Peyer's patch (tissue), 4 donors: ENCODE data around the gene ABHD6. TPM values are rescaled to one million over a fixed set of nuclear protein-coding genes. Genes with fewer than 3 reads are reported as not detected.

Source experiments
- DNase-seq, 3 donors: peaks; one replicate each; pipeline ENCODE4 v3.0.0-alpha.2; 2017 to 2019
- H3K27ac ChIP-seq, 4 donors: fragments of 200-600 bp; sonication (generic); one replicate each; pipeline ENCODE4 v1.5.1; 2016 to 2019
- H3K27me3 ChIP-seq, 2 donors: fragments of 200-600 bp; sonication (generic); one replicate each; pipeline ENCODE4 v1.5.1; 2019
- H3K36me3 ChIP-seq, 3 donors: fragments of 200-600 bp; sonication (generic); one replicate each; pipeline ENCODE4 v1.5.1; 2016 to 2019
- H3K4me1 ChIP-seq, 4 donors: fragments of 200-600 bp; sonication (generic); one replicate each; pipeline ENCODE4 v1.5.1; 2016 to 2019
- H3K4me3 ChIP-seq, 4 donors: fragments of 200-600 bp; sonication (generic); 1 replicate in 3 of 4; 2 replicates in 1 of 4; pipeline ENCODE4 v1.5.1; 2016 to 2019; ENCODE audit warnings: mild to moderate bottlenecking in 1 of 4
- H3K9me3 ChIP-seq, 4 donors: fragments of 200-600 bp; sonication (generic); one replicate each; pipeline ENCODE4 v1.5.1; 2016 to 2019; ENCODE audit warnings: mild to moderate bottlenecking in 1 of 4
- CTCF ChIP-seq, 6 experiments: fragments of 450-650 bp in 4 of 6; fragments of 200-600 bp in 2 of 6; sonication (generic) in 1 of 6; IDR thresholded peaks; one replicate each; pipeline ENCODE4 v1.5.1; 2017 to 2019; ENCODE audit warnings: antibody characterized with exemption in 6 of 6, mild to moderate bottlenecking in 3 of 6, moderate library complexity in 1 of 6
- POLR2A ChIP-seq, 2 donors: fragments of 450-650 bp; IDR thresholded peaks; one replicate each; pipeline ENCODE4 v1.5.1; 2017; ENCODE audit warnings: antibody characterized with exemption in 2 of 2, mild to moderate bottlenecking in 2 of 2, moderate library complexity in 2 of 2
- total RNA-seq, 4 donors: library from RNA; depleted of rRNA; stranded (reverse); fragments of >200 nt; gene quantifications; one replicate each; pipeline ENCODE4 v1.1.0, GENCODE V29; 2016

The ABHD6 gene
- total RNA-seq, 4 donors from 2014 or later, result 9.1 to 97.6 (median 55.7) TPM

- Histone ChIP-seq H3K4me1 (peaks cover 0 to 26% (median 4%) of the 10 kb centered on the region in 4 donors), H3K4me3 (no peak overlapping the region), H3K27me3 (no peaks in the 10 kb centered on the region), H3K36me3 (peaks cover 0 to 44% (median 0%) of the 10 kb centered on the region in 3 donors), H3K9me3 (no peaks in the 10 kb centered on the region), H3K27ac (peak overlapping the region in 1 of 4 donors; percentile 5)
- peak in 1 of 3 donors; percentile 44 for DNase-seq
- TF ChIP-seq POLR2A (IDR thresholded peaks at IDR 0.05), result no peak
- no peak for TF ChIP-seq CTCF (IDR thresholded peaks at IDR 0.05)
These were observed 71.1 kb downstream of the ABHD6 start for GRCh38 chr3:58308728-58309127.

DNA sequence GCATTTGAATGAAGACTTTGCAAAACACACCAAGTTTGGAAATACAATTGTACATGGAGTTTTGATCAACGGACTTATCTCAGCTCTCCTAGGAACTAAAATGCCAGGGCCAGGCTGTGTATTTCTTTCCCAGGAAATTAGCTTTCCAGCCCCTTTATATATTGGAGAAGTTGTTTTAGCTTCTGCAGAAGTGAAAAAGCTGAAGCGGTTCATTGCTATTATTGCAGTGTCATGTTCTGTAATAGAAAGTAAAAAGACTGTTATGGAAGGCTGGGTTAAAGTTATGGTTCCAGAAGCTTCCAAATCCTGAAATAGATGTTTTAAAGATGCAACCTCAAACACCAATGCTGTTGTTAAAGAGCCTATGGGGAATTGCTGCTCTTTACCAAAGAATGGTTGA is 80.2 kb downstream of the ABHD6 start:
- Histone ChIP-seq H3K9me3 (no peaks in the 10 kb centered on the region), H3K27me3 (no peaks in the 10 kb centered on the region), H3K4me1 (no peaks in the 10 kb centered on the region), H3K4me3 (no peak overlapping the region), H3K36me3 (peaks cover 0 to 62% (median 5%) of the 10 kb centered on the region in 3 donors), H3K27ac (no peak overlapping the region)
- TF ChIP-seq POLR2A (IDR thresholded peaks at IDR 0.05) (no peak), CTCF (IDR thresholded peaks at IDR 0.05) (no peak)
- no peak for DNase-seq

- no peak for TF ChIP-seq CTCF (IDR thresholded peaks at IDR 0.05)
- no peak for TF ChIP-seq POLR2A (IDR thresholded peaks at IDR 0.05)
- Histone ChIP-seq H3K9me3 (no peaks in the 10 kb centered on the region), H3K27ac (no peak overlapping the region), H3K27me3 (no peaks in the 10 kb centered on the region), H3K4me1 (peaks cover 0 to 12% (median 5%) of the 10 kb centered on the region in 4 donors), H3K36me3 (peaks cover 0 to 25% (median 0%) of the 10 kb centered on the region in 3 donors), H3K4me3 (no peak overlapping the region)
- no peak for DNase-seq
These were observed 84.2 kb downstream of the ABHD6 start for GRCh38 chr3:58321791-58322190.

- TF ChIP-seq POLR2A (IDR thresholded peaks at IDR 0.05) (no peak), CTCF (IDR thresholded peaks at IDR 0.05) (no peak)
- no peak overlapping the region for H3K27ac ChIP-seq
- H3K27me3 ChIP-seq, result no peaks in the 10 kb centered on the region
- no peaks in the 10 kb centered on the region for H3K9me3 ChIP-seq
- peaks cover 0 to 15% (median 0%) of the 10 kb centered on the region in 3 donors for H3K36me3 ChIP-seq
- DNase-seq, result no peak
- H3K4me1 ChIP-seq, result peaks cover 0 to 12% (median 5%) of the 10 kb centered on the region in 4 donors
- no peak overlapping the region for H3K4me3 ChIP-seq
These were observed 85.2 kb downstream of the ABHD6 start for GRCh38 chr3:58322793-58323192.

GRCh38 chr3:58323529-58324390 is 86.2 kb downstream of the ABHD6 start:
- H3K27me3 ChIP-seq, result no peaks in the 10 kb centered on the region
- H3K9me3 ChIP-seq, result no peaks in the 10 kb centered on the region
- peaks cover 0 to 5% (median 0%) of the 10 kb centered on the region in 3 donors for H3K36me3 ChIP-seq
- TF ChIP-seq CTCF (IDR thresholded peaks at IDR 0.05) (no peak), POLR2A (IDR thresholded peaks at IDR 0.05) (no peak)
- H3K4me1 ChIP-seq, result peaks cover 0 to 12% (median 5%) of the 10 kb centered on the region in 4 donors
- DNase-seq, result no peak
- no peak overlapping the region for H3K4me3 ChIP-seq
- H3K27ac ChIP-seq, result no peak overlapping the region
